Neutrophil (primary cell): Measurements from ENCODE around the gene NEK11.

Source experiments
- H3K27ac ChIP-seq: fragments of 200-600 bp; sonication (generic); 2 replicates; pipeline ENCODE4 v1.5.1; 2016; ENCODE audit warnings: mild to moderate bottlenecking, moderate library complexity
- H3K27me3 ChIP-seq: fragments of 200-600 bp; sonication (generic); 2 replicates; pipeline ENCODE4 v1.6.0; 2016; ENCODE audit warnings: mild to moderate bottlenecking
- H3K36me3 ChIP-seq: fragments of 200-600 bp; sonication (generic); 2 replicates; pipeline ENCODE4 v1.5.1; 2017
- H3K4me1 ChIP-seq, 2 experiments: fragments of 200-600 bp in 1 of 2; sonication (generic) in 1 of 2; 1 replicate in 1 of 2; 2 replicates in 1 of 2; pipeline versions ENCODE4 v1.5.1 to v1.6.1; 2013 to 2016; ENCODE audit warnings: low read depth in 1 of 2, low read length in 1 of 2, mild to moderate bottlenecking in 1 of 2, moderate library complexity in 1 of 2; ENCODE audit not compliant: control insufficient read depth in 1 of 2, insufficient read depth in 1 of 2
- H3K4me3 ChIP-seq, 2 experiments: fragments of 200-600 bp in 1 of 2; sonication (generic) in 1 of 2; 1 replicate in 1 of 2; 2 replicates in 1 of 2; pipeline ENCODE4 v1.5.1; 2013 to 2016; ENCODE audit warnings: low read depth in 1 of 2, low read length in 1 of 2, mild to moderate bottlenecking in 1 of 2, moderate library complexity in 1 of 2
- H3K9me3 ChIP-seq: fragments of 200-600 bp; sonication (generic); 2 replicates; pipeline ENCODE4 v1.5.1; 2016
- TF ChIP-seq, protein P1 (sequence below): fragments of 200-600 bp; sonication (generic); IDR thresholded peaks from 2 replicates; pipeline ENCODE4 v1.5.1; 2016; ENCODE audit warnings: antibody characterized with exemption

The NEK11 gene

DNA sequence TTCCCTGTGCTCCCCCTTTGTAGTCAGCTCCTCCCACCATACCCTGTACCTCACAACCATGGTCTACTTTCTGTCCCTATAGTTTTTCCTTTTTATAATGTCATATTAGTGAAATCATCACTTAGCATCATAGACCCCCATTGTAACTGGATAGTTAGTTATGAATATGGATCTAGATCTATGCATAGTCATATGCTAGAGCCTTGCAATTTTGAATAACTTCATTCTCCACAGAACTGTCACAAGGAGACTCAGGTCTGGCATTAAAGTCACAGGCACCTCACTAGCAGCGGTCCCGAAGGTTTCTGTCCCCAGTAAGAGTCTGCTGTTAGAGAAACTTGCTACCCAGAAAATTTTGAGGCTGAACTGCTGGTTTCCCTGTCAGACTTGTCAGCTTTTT is 252.9 kb downstream of the NEK11 start:
- Histone ChIP-seq H3K27me3 (no peaks in the 10 kb centered on the region), H3K36me3 (no peaks in the 10 kb centered on the region)
- TF ChIP-seq, protein P1, sequence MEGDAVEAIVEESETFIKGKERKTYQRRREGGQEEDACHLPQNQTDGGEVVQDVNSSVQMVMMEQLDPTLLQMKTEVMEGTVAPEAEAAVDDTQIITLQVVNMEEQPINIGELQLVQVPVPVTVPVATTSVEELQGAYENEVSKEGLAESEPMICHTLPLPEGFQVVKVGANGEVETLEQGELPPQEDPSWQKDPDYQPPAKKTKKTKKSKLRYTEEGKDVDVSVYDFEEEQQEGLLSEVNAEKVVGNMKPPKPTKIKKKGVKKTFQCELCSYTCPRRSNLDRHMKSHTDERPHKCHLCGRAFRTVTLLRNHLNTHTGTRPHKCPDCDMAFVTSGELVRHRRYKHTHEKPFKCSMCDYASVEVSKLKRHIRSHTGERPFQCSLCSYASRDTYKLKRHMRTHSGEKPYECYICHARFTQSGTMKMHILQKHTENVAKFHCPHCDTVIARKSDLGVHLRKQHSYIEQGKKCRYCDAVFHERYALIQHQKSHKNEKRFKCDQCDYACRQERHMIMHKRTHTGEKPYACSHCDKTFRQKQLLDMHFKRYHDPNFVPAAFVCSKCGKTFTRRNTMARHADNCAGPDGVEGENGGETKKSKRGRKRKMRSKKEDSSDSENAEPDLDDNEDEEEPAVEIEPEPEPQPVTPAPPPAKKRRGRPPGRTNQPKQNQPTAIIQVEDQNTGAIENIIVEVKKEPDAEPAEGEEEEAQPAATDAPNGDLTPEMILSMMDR = no peak

DNA sequence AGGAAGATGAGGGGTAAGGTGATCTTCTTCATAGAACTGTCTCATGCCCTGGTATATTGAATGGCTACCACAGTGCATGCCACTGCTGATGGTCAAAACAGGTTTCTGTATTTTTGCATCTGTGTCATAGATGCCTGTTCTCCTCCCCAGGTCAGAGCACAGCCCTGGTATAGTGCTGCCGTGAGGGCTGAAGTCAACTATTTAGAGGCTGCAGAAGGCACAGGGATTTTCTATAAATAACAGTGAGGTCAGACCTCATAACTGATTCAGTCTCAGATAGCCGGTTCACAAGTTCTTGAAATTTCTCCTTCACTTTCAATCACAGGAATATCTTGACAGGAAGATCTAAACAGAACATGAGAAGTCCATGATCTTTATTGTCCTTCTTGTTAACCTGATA is 255.7 kb downstream of the NEK11 start:
- H3K27me3 ChIP-seq = no peaks in the 10 kb centered on the region
- no peaks in the 10 kb centered on the region for H3K9me3 ChIP-seq
- TF ChIP-seq, protein P1 = no peak
- no peaks in the 10 kb centered on the region for H3K4me1 ChIP-seq
- no peaks in the 10 kb centered on the region for H3K36me3 ChIP-seq
- H3K27ac ChIP-seq = no peak overlapping the region
- H3K4me3 ChIP-seq = no peak overlapping the region

More for the DNA sequence above, 252.9 kb downstream of the NEK11 start:
- no peaks in the 10 kb centered on the region for H3K9me3 ChIP-seq
- H3K27ac ChIP-seq = no peak overlapping the region
- H3K4me1 ChIP-seq = no peaks in the 10 kb centered on the region
- no peak overlapping the region for H3K4me3 ChIP-seq

DNA sequence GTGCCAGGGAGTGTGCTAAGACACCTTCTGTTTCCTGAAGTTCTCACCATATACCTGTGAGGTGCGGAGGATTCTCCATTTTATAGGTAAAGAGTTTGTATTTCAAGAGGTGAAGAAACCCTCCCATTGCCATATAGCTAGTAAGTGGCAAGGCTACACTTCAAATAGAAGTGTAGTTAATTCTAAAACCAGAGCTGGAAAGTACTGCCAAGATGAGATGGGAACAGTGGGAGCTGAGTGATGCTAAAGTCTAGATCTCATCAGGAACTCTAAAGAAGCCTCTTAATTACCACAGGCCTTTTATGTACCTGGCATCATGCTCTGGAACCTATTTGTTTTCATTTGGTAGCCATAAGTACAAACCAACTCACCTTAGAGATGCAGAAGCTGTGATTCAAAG is 256.3 kb downstream of the NEK11 start:
- H3K27me3 ChIP-seq = no peaks in the 10 kb centered on the region
- no peak overlapping the region for H3K27ac ChIP-seq
- TF ChIP-seq, protein P1 = no peak
- no peaks in the 10 kb centered on the region for H3K36me3 ChIP-seq
- no peaks in the 10 kb centered on the region for H3K4me1 ChIP-seq
- no peaks in the 10 kb centered on the region for H3K9me3 ChIP-seq
- no peak overlapping the region for H3K4me3 ChIP-seq

DNA sequence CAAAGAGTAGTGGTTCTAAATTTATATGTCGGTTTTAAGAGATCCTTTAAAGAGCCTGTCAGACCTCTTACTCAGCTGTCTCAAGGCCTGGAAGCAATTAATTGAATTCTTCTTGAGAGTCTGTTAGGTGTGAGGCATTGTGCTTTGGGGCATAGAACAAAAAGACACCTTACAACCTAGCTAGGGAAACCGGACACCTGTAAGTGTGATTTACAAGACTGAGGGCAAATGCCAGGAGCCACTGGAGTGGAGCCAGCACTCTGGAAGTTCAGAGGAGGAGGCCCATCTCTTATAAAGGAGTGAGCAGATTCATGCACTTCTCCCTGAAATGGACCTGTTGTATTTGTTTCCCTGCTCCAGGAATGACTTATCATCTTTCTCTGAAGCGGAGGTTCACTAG is 257.2 kb downstream of the NEK11 start:
- Histone ChIP-seq H3K4me1 (no peaks in the 10 kb centered on the region), H3K9me3 (no peaks in the 10 kb centered on the region)

DNA sequence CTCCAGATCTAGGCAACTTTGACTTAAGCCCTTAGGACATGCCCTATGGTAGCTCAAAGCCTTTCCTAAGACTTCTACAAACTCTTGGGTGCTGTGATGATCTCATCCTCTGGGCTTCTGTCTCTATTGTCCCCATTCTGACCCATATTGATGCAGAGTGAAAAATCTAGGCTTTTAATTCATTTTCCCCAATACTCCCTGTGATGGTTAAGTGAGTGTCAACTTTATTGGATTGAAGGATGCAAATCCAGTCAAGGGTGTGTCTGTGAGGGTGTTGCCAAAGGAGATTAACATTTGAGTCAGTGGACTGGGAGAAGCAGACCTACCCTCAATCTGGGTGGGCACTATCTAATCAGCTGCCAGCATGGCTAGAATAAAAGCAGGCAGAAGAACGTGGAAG is 257.6 kb downstream of the NEK11 start:
- Histone ChIP-seq H3K36me3 (no peaks in the 10 kb centered on the region), H3K9me3 (no peaks in the 10 kb centered on the region), H3K27me3 (no peaks in the 10 kb centered on the region), H3K27ac (no peak overlapping the region), H3K4me1 (no peaks in the 10 kb centered on the region), H3K4me3 (no peak overlapping the region)
- TF ChIP-seq, protein P1 = no peak

More for the DNA sequence above, 257.2 kb downstream of the NEK11 start:
- TF ChIP-seq, protein P1 = no peak
- H3K4me3 ChIP-seq = no peak overlapping the region
- no peak overlapping the region for H3K27ac ChIP-seq
- H3K36me3 ChIP-seq = no peaks in the 10 kb centered on the region
- H3K27me3 ChIP-seq = no peaks in the 10 kb centered on the region

DNA sequence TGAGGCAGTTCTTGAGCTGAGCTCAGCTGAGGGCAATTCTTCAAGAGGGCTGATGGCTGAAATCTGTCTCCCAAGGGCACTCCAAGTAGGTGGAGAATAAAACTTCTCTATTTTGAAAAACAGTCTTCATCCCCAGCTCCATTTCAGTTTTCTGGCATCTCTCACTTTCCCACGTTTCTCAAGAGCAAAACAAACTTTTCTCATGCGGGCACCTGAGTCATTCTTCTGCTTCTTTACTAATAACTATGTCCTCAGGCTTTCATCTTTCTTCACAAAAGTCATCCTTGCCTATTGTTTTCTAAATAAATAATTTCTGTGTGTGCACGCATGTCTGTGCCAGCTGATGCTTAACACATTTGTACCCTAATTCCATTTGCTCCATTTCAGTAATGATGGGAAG is 258.8 kb downstream of the NEK11 start:
- TF ChIP-seq, protein P1 = no peak
- Histone ChIP-seq H3K27me3 (no peaks in the 10 kb centered on the region), H3K27ac (no peak overlapping the region), H3K9me3 (no peaks in the 10 kb centered on the region), H3K36me3 (no peaks in the 10 kb centered on the region), H3K4me1 (no peaks in the 10 kb centered on the region), H3K4me3 (no peak overlapping the region)
